Chondrocyte (in vitro differentiated cells): ENCODE data around the gene CNTNAP5. TPM values are rescaled to one million over a fixed set of nuclear protein-coding genes. Genes with fewer than 3 reads are reported as not detected.
"Not testable (repeated sequence)": the region's sequence is repeated elsewhere in the genome, so short reads cannot be mapped to it uniquely, and the experiment has no call there.

ENCODE experiments used
- DNase-seq: peaks from one replicate; pipeline ENCODE4 v3.0.0; 2021; ENCODE audit warnings: mixed read lengths, low spot score
- H3K27ac Mint-ChIP-seq: one replicate; pipeline ENCODE4 v1.8.0; 2021; ENCODE audit warnings: mild to moderate bottlenecking, moderate library complexity, mixed read lengths; ENCODE audit not compliant: unreplicated experiment
- H3K27me3 Mint-ChIP-seq: 2 replicates; pipeline ENCODE4 v1.8.0; 2021; ENCODE audit warnings: low read depth, mixed read lengths
- H3K36me3 Mint-ChIP-seq: 2 replicates; pipeline ENCODE4 v1.8.0; 2021; ENCODE audit warnings: low read depth, mixed read lengths
- H3K4me1 Mint-ChIP-seq: 2 replicates; pipeline ENCODE4 v1.8.0; 2021; ENCODE audit warnings: low read depth, mild to moderate bottlenecking, mixed read lengths
- H3K4me3 Mint-ChIP-seq: one replicate; pipeline ENCODE4 v1.8.0; 2021; ENCODE audit warnings: mild to moderate bottlenecking, moderate library complexity, mixed read lengths; ENCODE audit not compliant: unreplicated experiment
- H3K9me3 Mint-ChIP-seq: 2 replicates; pipeline ENCODE4 v1.8.0; 2021; ENCODE audit warnings: low read depth, mixed read lengths
- total RNA-seq: library from RNA; stranded (reverse); gene quantifications from 3 replicates; pipeline ENCODE4 v1.2.1, GENCODE V29; 2021
- TF ChIP-seq, protein P1 (sequence below): fragments of 200-600 bp; sonication (generic); IDR thresholded peaks from 2 replicates; pipeline ENCODE4 v1.5.0; 2021; ENCODE audit warnings: antibody characterized with exemption, mild to moderate bottlenecking, moderate library complexity

CNTNAP5 gene
- total RNA-seq, 1 donor from 2014 or later = not detected

DNA sequence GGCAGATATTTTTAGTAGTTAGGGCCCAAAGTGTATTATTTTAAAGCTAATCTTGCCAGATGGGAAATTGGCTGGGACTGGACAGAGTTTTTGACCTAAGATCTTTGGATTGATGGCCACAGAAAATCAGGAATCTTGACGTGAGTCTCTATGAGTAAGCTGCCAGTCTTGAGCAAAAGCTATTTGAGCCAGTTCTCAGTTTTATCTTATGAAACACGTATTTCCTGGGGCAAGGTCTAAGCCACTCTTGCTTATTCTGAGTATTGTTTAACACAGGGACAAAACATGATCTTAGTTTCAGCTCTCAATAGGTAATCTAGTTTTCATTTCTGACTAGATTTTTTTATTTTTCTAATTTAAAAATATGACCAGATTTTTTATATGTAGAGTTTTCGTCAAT, 329.4 kb downstream of the CNTNAP5 start:
- H3K9me3 Mint-ChIP-seq = peaks cover 5% of the 10 kb centered on the region
- DNase-seq = no peak
- H3K27ac Mint-ChIP-seq = no peak overlapping the region
- H3K4me3 Mint-ChIP-seq = no peak overlapping the region
- H3K4me1 Mint-ChIP-seq = no peaks in the 10 kb centered on the region
- H3K27me3 Mint-ChIP-seq = no peaks in the 10 kb centered on the region
- H3K36me3 Mint-ChIP-seq = no peaks in the 10 kb centered on the region
- TF ChIP-seq, protein P1, sequence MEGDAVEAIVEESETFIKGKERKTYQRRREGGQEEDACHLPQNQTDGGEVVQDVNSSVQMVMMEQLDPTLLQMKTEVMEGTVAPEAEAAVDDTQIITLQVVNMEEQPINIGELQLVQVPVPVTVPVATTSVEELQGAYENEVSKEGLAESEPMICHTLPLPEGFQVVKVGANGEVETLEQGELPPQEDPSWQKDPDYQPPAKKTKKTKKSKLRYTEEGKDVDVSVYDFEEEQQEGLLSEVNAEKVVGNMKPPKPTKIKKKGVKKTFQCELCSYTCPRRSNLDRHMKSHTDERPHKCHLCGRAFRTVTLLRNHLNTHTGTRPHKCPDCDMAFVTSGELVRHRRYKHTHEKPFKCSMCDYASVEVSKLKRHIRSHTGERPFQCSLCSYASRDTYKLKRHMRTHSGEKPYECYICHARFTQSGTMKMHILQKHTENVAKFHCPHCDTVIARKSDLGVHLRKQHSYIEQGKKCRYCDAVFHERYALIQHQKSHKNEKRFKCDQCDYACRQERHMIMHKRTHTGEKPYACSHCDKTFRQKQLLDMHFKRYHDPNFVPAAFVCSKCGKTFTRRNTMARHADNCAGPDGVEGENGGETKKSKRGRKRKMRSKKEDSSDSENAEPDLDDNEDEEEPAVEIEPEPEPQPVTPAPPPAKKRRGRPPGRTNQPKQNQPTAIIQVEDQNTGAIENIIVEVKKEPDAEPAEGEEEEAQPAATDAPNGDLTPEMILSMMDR = no peak

DNA sequence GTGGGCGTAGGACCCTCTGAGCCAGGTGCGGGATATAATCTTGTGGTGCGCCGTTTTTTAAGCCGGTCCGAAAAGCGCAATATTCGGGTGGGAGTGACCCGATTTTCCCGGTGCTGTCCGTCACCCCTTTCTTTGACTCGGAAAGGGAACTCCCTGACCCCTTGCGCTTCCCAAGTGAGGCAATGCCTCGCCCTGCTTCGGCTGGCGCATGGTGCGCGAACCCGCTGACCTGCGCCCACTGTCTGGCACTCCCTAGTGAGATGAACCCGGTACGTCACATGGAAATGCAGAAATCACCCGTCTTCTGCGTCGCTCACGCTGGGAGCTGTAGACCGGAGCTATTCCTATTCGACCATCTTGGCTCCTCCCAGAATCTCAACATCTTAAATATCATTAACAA, 336.9 kb downstream of the CNTNAP5 start:
- not testable (repeated sequence) for DNase-seq, H3K27ac Mint-ChIP-seq
- peaks cover 19% of the 10 kb centered on the region for H3K9me3 Mint-ChIP-seq

DNA sequence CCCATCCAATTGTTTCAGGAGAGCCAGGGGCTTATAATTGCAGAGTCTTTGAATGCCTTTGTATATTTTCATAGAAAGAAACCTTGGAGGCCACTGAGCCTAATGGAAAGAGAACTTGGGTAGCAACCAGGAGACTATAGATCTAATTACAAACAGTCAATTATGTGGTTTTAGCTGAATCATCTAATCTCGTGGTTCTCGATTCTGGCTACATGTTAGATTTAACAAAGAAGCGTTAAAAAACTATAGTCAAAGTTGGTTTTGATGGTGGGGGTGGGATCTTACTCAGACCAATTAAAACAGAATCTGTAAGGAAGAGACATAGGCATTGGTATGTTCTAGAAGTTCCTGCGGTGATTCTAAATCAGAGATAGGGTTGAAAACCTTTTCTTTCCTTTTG, 344.1 kb downstream of the CNTNAP5 start:
- H3K36me3 Mint-ChIP-seq = no peaks in the 10 kb centered on the region
- no peaks in the 10 kb centered on the region for H3K4me1 Mint-ChIP-seq
- no peak overlapping the region for H3K4me3 Mint-ChIP-seq
- DNase-seq = no peak
- H3K9me3 Mint-ChIP-seq = peaks cover 15% of the 10 kb centered on the region
- no peak overlapping the region for H3K27ac Mint-ChIP-seq
- TF ChIP-seq, protein P1 = no peak
- peaks cover 2% of the 10 kb centered on the region for H3K27me3 Mint-ChIP-seq

More for the DNA sequence above, 336.9 kb downstream of the CNTNAP5 start:
- H3K27me3 Mint-ChIP-seq, H3K4me3 Mint-ChIP-seq, H3K36me3 Mint-ChIP-seq, H3K4me1 Mint-ChIP-seq: not testable (repeated sequence)

DNA sequence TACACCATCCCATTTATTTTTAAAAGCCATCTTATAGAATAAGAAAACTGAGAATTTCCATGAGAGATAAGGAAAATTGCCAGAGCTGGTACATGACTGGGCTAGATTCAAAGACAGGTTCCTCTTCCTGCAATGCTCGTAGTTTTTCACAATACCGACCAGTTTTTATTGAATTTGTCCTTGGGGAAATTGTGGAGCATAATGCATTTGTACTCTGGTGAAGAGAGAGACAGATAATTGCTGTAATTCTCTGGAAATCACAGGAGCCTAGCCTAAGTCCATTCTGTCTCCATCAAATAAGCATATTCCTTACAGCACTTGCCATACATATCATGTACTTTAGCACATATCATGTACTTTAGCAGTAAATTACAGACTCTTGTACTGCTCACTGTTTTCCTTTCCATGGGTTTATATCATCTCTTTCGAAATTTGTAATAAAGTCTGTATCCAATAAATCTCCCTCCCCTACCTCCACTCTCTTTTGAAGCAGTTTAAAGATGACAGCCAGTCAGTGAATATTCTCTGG, 355.2 kb downstream of the CNTNAP5 start:
- DNase-seq = no peak
- H3K4me1 Mint-ChIP-seq = no peaks in the 10 kb centered on the region
- H3K27ac Mint-ChIP-seq = no peak overlapping the region
- TF ChIP-seq, protein P1 = no peak
- no peak overlapping the region for H3K4me3 Mint-ChIP-seq
- no peaks in the 10 kb centered on the region for H3K27me3 Mint-ChIP-seq
- H3K9me3 Mint-ChIP-seq = peaks cover 5% of the 10 kb centered on the region
- H3K36me3 Mint-ChIP-seq = no peaks in the 10 kb centered on the region

DNA sequence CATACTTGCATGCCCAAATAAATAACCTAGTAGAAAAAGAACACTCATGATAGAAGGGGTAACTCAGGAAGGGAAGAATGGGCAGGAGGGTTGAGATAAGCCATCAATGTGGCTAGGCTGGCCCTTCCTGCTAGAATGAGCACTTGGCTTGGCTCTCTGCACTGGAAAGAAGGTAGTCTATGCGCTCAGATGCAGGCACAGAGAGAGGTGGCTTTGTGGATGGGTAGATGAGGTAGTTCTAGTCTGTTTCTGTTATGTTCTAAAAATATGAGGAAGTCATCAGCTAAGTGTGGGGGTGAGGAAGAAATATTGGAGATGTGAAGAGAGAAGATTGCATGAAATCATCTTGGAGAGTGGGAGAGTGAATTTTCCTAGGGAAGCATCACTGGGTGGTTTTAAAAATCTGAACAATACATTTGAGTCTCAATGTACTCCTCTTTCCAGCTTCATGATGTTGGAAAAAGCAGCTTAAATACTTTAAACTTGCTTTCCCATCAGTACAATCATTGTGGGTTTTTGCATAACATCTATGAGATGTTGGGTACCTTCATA, 357.1 kb downstream of the CNTNAP5 start:
- no peak for DNase-seq
- TF ChIP-seq, protein P1 = no peak
- H3K36me3 Mint-ChIP-seq = no peaks in the 10 kb centered on the region
- H3K4me1 Mint-ChIP-seq = no peaks in the 10 kb centered on the region
- H3K27me3 Mint-ChIP-seq = no peaks in the 10 kb centered on the region
- H3K4me3 Mint-ChIP-seq = no peak overlapping the region
- H3K9me3 Mint-ChIP-seq = peaks cover 5% of the 10 kb centered on the region
- H3K27ac Mint-ChIP-seq = no peak overlapping the region

DNA sequence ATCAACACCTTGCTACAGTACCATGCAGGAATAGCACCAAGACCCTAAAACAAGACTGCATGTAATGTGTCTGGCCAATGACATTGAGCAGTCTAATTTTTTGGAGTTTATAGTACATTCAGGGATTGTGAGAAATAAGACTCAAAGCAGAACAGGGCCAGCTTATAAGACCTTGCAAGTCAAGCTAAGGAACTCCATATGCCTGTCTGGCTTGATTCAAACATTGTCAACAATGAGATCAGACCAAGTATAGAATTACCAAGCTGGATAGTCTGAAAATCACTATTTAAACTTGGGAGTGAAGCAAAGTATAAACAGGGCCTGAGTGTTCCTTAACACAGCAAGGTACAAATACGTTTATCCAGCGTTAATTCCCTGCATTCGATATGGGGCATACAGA, 370.9 kb downstream of the CNTNAP5 start:
- Mint-ChIP-seq H3K27me3 (no peaks in the 10 kb centered on the region), H3K27ac (no peak overlapping the region)
- TF ChIP-seq, protein P1 = no peak

More for the DNA sequence above, 370.9 kb downstream of the CNTNAP5 start:
- no peaks in the 10 kb centered on the region for H3K4me1 Mint-ChIP-seq
- DNase-seq = no peak
- H3K9me3 Mint-ChIP-seq = no peaks in the 10 kb centered on the region
- no peaks in the 10 kb centered on the region for H3K36me3 Mint-ChIP-seq
- no peak overlapping the region for H3K4me3 Mint-ChIP-seq
